ENCODE measurements around the gene CDR2. TPM values are rescaled to one million over a fixed set of nuclear protein-coding genes. Genes with fewer than 3 reads are reported as not detected.
"Not testable (repeated sequence)": the region's sequence is repeated elsewhere in the genome, so short reads cannot be mapped to it uniquely, and the experiment has no call there.

Gene CDR2
- total and polyA plus RNA-seq, 3 donors from 2014 or later: 56.8 to 133 (median 63.7) TPM

DNA sequence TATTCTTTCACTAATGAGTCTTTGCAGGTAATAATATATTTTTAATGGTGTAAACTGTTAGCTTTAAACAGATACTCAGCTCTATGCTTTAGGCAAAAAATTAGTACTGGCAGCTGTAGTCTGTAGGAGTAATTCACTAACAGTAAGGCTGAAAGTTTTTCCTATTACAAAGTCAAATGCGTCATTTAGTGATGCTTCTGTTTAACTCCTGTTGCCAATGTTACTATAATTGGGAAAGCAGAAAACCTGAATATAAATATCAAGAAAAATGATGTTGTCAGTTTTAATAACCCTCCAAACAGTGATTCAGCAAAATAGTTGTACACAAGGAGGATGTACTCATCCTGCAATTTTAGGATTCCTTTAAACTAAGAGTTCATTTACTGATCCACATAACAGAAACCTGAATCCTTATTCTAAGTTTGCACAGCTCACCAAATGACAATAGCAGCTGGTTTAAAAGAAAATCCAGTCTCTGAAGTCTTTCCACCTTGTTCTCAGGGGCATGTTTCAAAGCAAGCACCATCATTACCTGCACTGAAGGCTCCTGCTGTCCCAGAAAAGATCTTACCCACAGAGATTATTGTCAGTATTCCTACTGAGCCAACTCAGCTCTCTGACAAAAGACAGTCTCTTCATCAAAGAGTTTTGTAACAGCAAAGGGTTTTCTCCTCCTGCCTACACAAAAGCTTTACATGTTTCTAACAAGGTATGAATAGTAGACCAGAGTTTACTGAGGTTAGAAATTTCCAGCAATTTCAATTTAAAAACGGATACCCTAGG, 4.2 kb downstream of the CDR2 start:
- no peak for DNase-seq
- intact Hi-C loops (cut with DNase I; ENCODE audit: low total_unique reads): no loop called here
- Histone ChIP-seq H3K9me3 (no peaks in the 10 kb centered on the region), H3K36me3 (ENCODE audit: low read depth, missing control alignments) (no peaks in the 10 kb centered on the region), H3K27me3 (no peaks in the 10 kb centered on the region), H3K27ac (no peak overlapping the region), H3K4me3 (no peak overlapping the region), H3K4me1 (peaks cover 6% of the 10 kb centered on the region)
- WGBS, 2 donors: 62 to 64% methylated on average over 2 of the region's 2 CpGs
- TF ChIP-seq POLR2A (IDR thresholded peaks at IDR 0.05): no peak
- no peak for TF ChIP-seq CTCF (IDR thresholded peaks at IDR 0.05)

DNA sequence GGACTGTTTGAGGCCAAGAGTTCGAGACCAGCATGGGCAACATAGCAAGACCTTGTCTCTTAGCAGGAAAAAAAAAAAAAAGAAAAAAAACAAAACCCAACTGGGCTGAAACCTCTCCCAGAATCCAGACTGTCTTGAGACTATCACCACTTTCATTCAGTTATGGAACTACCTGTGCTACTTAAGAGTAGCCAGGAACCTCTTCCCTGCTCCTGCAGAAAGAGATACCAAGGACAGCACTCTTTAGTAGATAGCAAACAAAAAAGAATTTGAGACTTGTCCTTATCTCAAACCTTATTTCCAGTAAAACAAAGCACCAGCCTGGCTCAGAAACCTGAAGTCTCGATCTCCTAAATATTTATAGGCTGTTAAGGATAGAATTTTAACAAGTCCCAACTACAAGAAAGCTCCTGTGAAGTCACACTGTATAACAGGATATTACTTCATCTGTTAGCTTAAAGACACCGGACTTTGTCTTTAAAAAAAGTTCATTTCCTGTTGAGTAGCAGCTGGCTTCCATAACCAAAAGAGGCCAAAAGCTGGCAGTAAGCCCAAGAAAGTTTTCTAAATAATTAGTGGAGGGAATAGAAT, 5.1 kb downstream of the CDR2 start:
- no peak for DNase-seq
- no peak for TF ChIP-seq CTCF (IDR thresholded peaks at IDR 0.05)
- TF ChIP-seq POLR2A (IDR thresholded peaks at IDR 0.05): no peak
- no peaks in the 10 kb centered on the region for H3K9me3 ChIP-seq
- peaks cover 4% of the 10 kb centered on the region for H3K4me1 ChIP-seq
- no peaks in the 10 kb centered on the region for H3K36me3 ChIP-seq (ENCODE audit: low read depth, missing control alignments)
- H3K27ac ChIP-seq: no peak overlapping the region
- no peaks in the 10 kb centered on the region for H3K27me3 ChIP-seq
- H3K4me3 ChIP-seq: no peak overlapping the region
- intact Hi-C loops (cut with DNase I; ENCODE audit: low total_unique reads): no loop called here
- WGBS, 2 donors: 57 to 61% methylated on average over 3 of the region's 3 CpGs

GRCh38 chr16:22368200-22368826, 6.1 kb downstream of the CDR2 start:
- H3K4me1 ChIP-seq; H3K9me3 ChIP-seq; H3K36me3 ChIP-seq (ENCODE audit: low read depth, missing control alignments); DNase-seq; H3K4me3 ChIP-seq; H3K27me3 ChIP-seq; intact Hi-C loops (cut with DNase I; ENCODE audit: low total_unique reads); H3K27ac ChIP-seq: not testable (repeated sequence)
- WGBS, 2 donors: 89 to 98% methylated on average over 8 of the region's 8 CpGs

DNA sequence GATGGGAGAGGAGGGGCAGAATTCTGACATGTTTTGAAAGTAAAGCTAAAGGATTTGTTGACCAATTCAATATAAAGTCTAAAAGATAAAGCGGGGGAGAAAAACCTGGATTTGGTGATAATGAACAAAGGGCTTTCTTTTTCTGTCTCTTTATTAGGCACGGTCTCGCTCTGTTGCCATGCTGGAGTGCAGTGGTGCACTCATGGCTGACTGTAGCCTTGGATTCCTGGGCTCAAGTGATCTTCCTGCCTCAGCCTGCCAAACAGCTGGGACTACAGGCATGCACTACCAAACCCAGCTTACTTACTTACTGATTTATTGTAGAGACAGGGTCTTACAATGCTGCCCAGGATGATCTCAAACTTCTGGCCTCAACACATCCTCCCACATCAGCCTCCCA, 7.5 kb downstream of the CDR2 start:
- Histone ChIP-seq H3K36me3 (ENCODE audit: low read depth, missing control alignments) (no peaks in the 10 kb centered on the region), H3K9me3 (no peaks in the 10 kb centered on the region), H3K4me1 (no peaks in the 10 kb centered on the region), H3K27ac (no peak overlapping the region), H3K27me3 (no peaks in the 10 kb centered on the region), H3K4me3 (no peak overlapping the region)
- intact Hi-C loops (cut with DNase I; ENCODE audit: low total_unique reads): no loop called here
- no peak for DNase-seq
- TF ChIP-seq POLR2A (IDR thresholded peaks at IDR 0.05) (no peak), CTCF (IDR thresholded peaks at IDR 0.05) (no peak)
- 83 to 86% methylated on average over 3 of the region's 3 CpGs for WGBS, 2 donors

DNA sequence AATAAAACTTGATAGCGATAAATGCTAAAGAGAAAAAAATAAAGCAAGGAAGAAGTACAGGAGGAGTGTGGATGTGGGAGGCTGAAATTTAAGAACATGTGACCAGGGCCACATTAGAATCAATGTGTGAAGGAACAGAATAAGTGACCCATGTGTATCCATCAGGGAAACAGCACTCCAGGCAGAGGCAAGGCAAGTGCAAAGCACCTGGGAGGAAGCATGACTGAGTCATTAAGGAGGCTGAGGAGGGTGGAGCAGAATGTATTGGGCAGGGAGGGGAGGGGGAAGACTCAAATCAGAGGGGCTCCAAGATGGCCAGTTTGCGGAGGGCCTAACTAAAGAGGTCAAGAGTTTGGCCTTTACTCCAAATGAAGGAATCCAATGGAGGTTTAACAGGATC, 8.0 kb downstream of the CDR2 start:
- Histone ChIP-seq H3K4me1 (no peaks in the 10 kb centered on the region), H3K9me3 (no peaks in the 10 kb centered on the region), H3K27ac (no peak overlapping the region), H3K4me3 (no peak overlapping the region), H3K36me3 (ENCODE audit: low read depth, missing control alignments) (no peaks in the 10 kb centered on the region), H3K27me3 (no peaks in the 10 kb centered on the region)
- no peak for DNase-seq
- TF ChIP-seq CTCF (IDR thresholded peaks at IDR 0.05) (no peak), POLR2A (IDR thresholded peaks at IDR 0.05) (no peak)
- intact Hi-C loops (cut with DNase I; ENCODE audit: low total_unique reads): no loop called here
- 96 to 100% methylated on average over 2 of the region's 2 CpGs for WGBS, 2 donors
